ENCODE data around the gene SARM1. TPM values are rescaled to one million over a fixed set of nuclear protein-coding genes. Genes with fewer than 3 reads are reported as not detected.
A peak's percentile ranks its signal among the peaks of the same experiment; 100 is the strongest.

Gene SARM1
- total and polyA plus RNA-seq, 2 of the 8 experiments (the other 6 are each of a cell fraction or from before 2014, with no cell fraction given), result 5.8 to 9.2 TPM

DNA sequence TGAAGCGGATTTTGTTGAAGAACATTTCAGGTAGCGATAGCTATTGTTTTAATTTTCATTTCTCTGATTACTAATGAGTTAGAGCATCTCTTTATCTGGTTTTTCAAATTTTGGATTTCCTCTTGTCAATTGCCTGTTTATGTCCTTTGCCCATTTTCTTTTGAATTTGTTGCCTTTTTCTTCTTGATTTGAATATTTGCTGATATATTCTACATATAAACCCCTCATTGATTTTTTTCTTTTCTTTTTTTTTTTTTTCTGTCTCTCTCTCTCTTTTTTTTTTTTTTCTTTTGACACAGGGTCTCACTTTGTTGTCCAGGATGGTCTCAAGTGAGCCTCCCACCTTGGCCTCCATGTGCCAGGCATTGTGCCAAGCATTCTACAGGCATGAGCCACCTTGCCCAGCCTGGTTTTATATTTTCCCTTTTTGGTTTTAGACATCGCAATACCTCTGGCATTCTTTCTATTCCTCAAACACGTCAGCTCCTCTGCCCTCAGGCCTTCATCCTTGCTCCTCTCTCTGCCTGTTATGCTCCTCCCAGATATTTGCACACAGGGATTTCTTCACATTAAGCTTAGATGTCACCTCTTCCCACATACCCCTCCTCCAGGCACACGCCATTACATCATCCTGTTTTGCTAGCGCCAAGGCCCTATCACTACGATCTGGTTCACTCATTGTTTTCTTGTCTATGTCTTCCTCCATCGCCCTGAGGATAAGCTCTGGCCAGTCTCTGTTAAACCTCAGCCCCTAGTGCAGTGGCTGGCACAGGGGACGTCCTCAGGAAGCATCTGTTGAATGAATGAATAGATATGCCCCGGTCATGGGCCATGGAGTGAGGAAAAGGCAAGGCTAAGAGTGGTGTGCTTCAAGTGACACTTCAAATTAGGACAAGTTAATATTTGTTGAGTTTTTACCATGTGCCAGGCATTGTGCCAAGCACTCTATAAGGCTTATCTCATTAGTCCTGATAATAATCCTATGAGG, 8.6 kb downstream of the SARM1 start:
- TF ChIP-seq HDAC2 (IDR thresholded peaks at IDR 0.05; ENCODE audit: borderline replicate concordance in 1 of 2, low read depth in 2 of 2, low read length in 2 of 2), result no peak
- TF ChIP-seq E2F6 (IDR thresholded peaks at IDR 0.05), result no peak
- no peak for TF ChIP-seq RFX5 (IDR thresholded peaks at IDR 0.05; ENCODE audit: borderline replicate concordance, low read depth, low read length)
- Histone ChIP-seq H3K79me1 (ENCODE audit: low read depth, low read length) (no peaks in the 10 kb centered on the region; the same call in 1 of the 2 replicates), H3K23me2 (ENCODE audit: low read depth, low read length) (peaks cover 14% of the 10 kb centered on the region), H4K5ac (ENCODE audit: insufficient read length, low read depth, low read length) (no peak overlapping the region), H3K9me3 (ENCODE audit: insufficient read depth in 2 of 2, low read depth in 1 of 2, low read length in 1 of 2) (no peaks in the 10 kb centered on the region), H4K91ac (replicated peaks; ENCODE audit: insufficient read length, low read length) (no peak overlapping the region), H3K36me3 (ENCODE audit: control insufficient read depth in 2 of 4, insufficient read depth in 4 of 4, low read length in 3 of 4) (no peaks in the 10 kb centered on the region), H2AFZ (ENCODE audit: low read length) (no peak overlapping the region), H3K18ac (ENCODE audit: extremely low read depth, low read length) (no peak overlapping the region), H3K23ac (ENCODE audit: insufficient read length) (no peak overlapping the region), H3K4me1 (replicated peaks in 1 of 4; ENCODE audit: control insufficient read depth in 3 of 4, insufficient read depth in 4 of 4, low read length in 3 of 4) (peaks cover 0 to 13% (median 6%) of the 10 kb centered on the region in 4 experiments; a peak in 4 of 7 replicates), H4K8ac (ENCODE audit: extremely low read depth, insufficient read depth, low read length) (no peak overlapping the region), H2BK12ac (ENCODE audit: low read depth, low read length) (no peak overlapping the region), H3K79me2 (ENCODE audit: control insufficient read depth in 1 of 2, insufficient read depth in 2 of 2, low read length in 2 of 2) (no peaks in the 10 kb centered on the region), H2BK120ac (replicated peaks; ENCODE audit: low read depth, low read length) (no peak overlapping the region), H3K4me2 (ENCODE audit: insufficient read depth in 1 of 2, low read depth in 2 of 2, low read length in 2 of 2) (no peak overlapping the region; a peak in 1 of 4 replicates), H3K4ac (replicated peaks; ENCODE audit: insufficient read length, low read depth, low read length) (no peak overlapping the region), H2BK15ac (ENCODE audit: low read length) (no peak overlapping the region), H3K9ac (replicated peaks in 1 of 4; ENCODE audit: extremely low read depth in 1 of 4, low read depth in 3 of 4, low read length in 3 of 4) (no peak overlapping the region), H3K14ac (ENCODE audit: insufficient read length) (no peak overlapping the region), H4K20me1 (replicated peaks in 1 of 2; ENCODE audit: control insufficient read depth in 1 of 2, insufficient read depth in 2 of 2, low read length in 2 of 2) (peaks cover 2 to 9% of the 10 kb centered on the region in 2 experiments), H2AK5ac (ENCODE audit: low read depth, low read length) (no peak overlapping the region), H3K27me3 (replicated peaks in 1 of 4; ENCODE audit: control insufficient read depth in 3 of 4, extremely low read depth in 1 of 4, insufficient read depth in 3 of 4, low read length in 3 of 4) (peaks cover 33 to 55% (median 48%) of the 10 kb centered on the region in 4 experiments), H2BK20ac (ENCODE audit: low read length) (0 out of 2 replicates have a peak overlapping the region, but pooled peaks have one; percentile 21), H3K56ac (replicated peaks; ENCODE audit: insufficient read length, low read depth, low read length) (no peak overlapping the region), H3K4me3 (ENCODE audit: extremely low read depth in 1 of 4, insufficient read depth in 2 of 4, low read depth in 3 of 4, low read length in 4 of 4) (no peak overlapping the region), H2BK5ac (ENCODE audit: low read depth, low read length) (no peak overlapping the region), H3K27ac (ENCODE audit: low read depth, low read length) (no peak overlapping the region)
- DNase-seq (ENCODE audit: low read depth in 1 of 2, low spot score in 2 of 2) (no peak), FAIRE-seq (no peak)
- CTCF ChIA-PET (ENCODE audit: partially characterized antibody), result interaction anchor here (0.9 to 14.7 kb wide), 11 partner anchors 8 to 169 kb away, joined by 3 to 142 read pairs (median 4); partner anchors contain the start of gene SARM1
- POLR2A ChIA-PET (ENCODE audit: partially characterized antibody), result interaction anchor here (0.6 to 12.7 kb wide), 4 partner anchors 8 to 23 kb away, joined by 3 to 135 read pairs (median 6); partner anchors contain the start of genes POLDIP2, SARM1 and SLC46A1
- 85% methylated on average over 10 of the region's 10 CpGs; no CpG with 5 or more reads in 1 of the 2 experiments for WGBS, 2 experiments (ENCODE audit: extremely low coverage in 1 of 2, insufficient coverage in 1 of 2, insufficient read length in 1 of 2, insufficient replicate concordance in 2 of 2, low coverage in 1 of 2, low lambda C conversion rate in 2 of 2, missing lambda C conversion rate in 1 of 2)

Measured in H1 (cell line).